ENCODE results near the gene MINDY2. TPM values are rescaled to one million over a fixed set of nuclear protein-coding genes. Genes with fewer than 3 reads are reported as not detected.

MINDY2 gene
- 10 to 100 TPM; 11.1 to 11.5 TPM for total RNA-seq
- polyA plus RNA-seq: 1 to 10 TPM; 8.5 to 9.5 (median 9.4) TPM
- 13.4 to 57.1 (median 29.4) reads per million in 6 experiments for total RNA-seq

- POLR2A ChIA-PET: interaction anchor here (0.5 to 3.5 kb wide), 9 partner anchors 12 to 918 kb away, joined by 3 to 83 read pairs (median 4); partner anchors contain the start of genes ADAM10, BNIP2 and SLTM
- H3K4me1 Mint-ChIP-seq: peaks cover 6 to 20% (median 13%) of the 10 kb centered on the region in 4 donors
- H3K27me3 Mint-ChIP-seq: no peaks in the 10 kb centered on the region
- DNase-seq: peak; percentile 83 to 96 (median 90)
- H3K27ac Mint-ChIP-seq: peak within 1 kb of the TSS; percentile 87 to 97 (median 96)
- H3K9me3 Mint-ChIP-seq: no peaks in the 10 kb centered on the region
- peak within 1 kb of the TSS in 2 of 10 donors; percentile 4 to 90 for H3K4me3 Mint-ChIP-seq
- no peaks in the 10 kb centered on the region for H3K36me3 Mint-ChIP-seq
- ATAC-seq: peak; percentile 92 to 94
Measured at GRCh38 chr15:58770857-58771620, at the start of gene MINDY2. Gene MINDY2, plus strand, starts transcription at chr15:58771302. Its CDS starts 94 bp downstream, at chr15:58771396.

- DNase-seq (peak in 1 of 10 donors; percentile 18), ATAC-seq (peak; percentile 82 to 91)
- POLR2A ChIA-PET: interaction anchor here (0.6 kb wide), 1 partner anchor 40 kb away, joined by 3 read pairs; no protein-coding TSS in a partner anchor
- Mint-ChIP-seq H3K27me3 (no peaks in the 10 kb centered on the region), H3K36me3 (peaks cover 10 to 13% (median 10%) of the 10 kb centered on the region in 3 donors), H3K4me3 (peak overlapping the region in 2 of 10 donors; percentile 5 to 24), H3K9me3 (no peaks in the 10 kb centered on the region), H3K4me1 (peaks cover 21 to 73% (median 55%) of the 10 kb centered on the region in 4 donors), H3K27ac (peak overlapping the region; percentile 2 to 80 (median 28))
Measured at GRCh38 chr15:58724466-58724865, 46.6 kb upstream of the MINDY2 start.

GRCh38 chr15:58726867-58727266 is 44.2 kb upstream of the MINDY2 start:
- peak overlapping the region in 3 of 10 donors; percentile 5 to 55 (median 53) for H3K4me3 Mint-ChIP-seq
- H3K27me3 Mint-ChIP-seq: no peaks in the 10 kb centered on the region
- H3K27ac Mint-ChIP-seq: peak overlapping the region in 3 of 10 donors; percentile 64 to 83 (median 67)
- no peak for DNase-seq
- ATAC-seq: no peak
- H3K4me1 Mint-ChIP-seq: peaks cover 21 to 71% (median 56%) of the 10 kb centered on the region in 4 donors
- H3K9me3 Mint-ChIP-seq: peaks cover 0 to under 1% (median 0%) of the 10 kb centered on the region in 9 donors
- POLR2A ChIA-PET: interaction anchor here (0.7 kb wide), 1 partner anchor 388 kb away, joined by 8 read pairs; no protein-coding TSS in a partner anchor
- H3K36me3 Mint-ChIP-seq: peaks cover 0 to 20% (median 11%) of the 10 kb centered on the region in 3 donors

- DNase-seq (no peak), ATAC-seq (no peak)
- peaks cover 0 to 2% (median 0%) of the 10 kb centered on the region in 9 donors for H3K9me3 Mint-ChIP-seq
- peak overlapping the region in 4 of 10 donors; percentile 24 to 48 (median 30) for H3K4me3 Mint-ChIP-seq
- peak overlapping the region in 9 of 10 donors; percentile 12 to 71 (median 44) for H3K27ac Mint-ChIP-seq
- H3K36me3 Mint-ChIP-seq: peaks cover 0 to 22% (median 18%) of the 10 kb centered on the region in 3 donors
- peaks cover 25 to 81% (median 59%) of the 10 kb centered on the region in 4 donors for H3K4me1 Mint-ChIP-seq
- POLR2A ChIA-PET: no interaction called here
- H3K27me3 Mint-ChIP-seq: no peaks in the 10 kb centered on the region
Measured at GRCh38 chr15:58731756-58732535, 39.2 kb upstream of the MINDY2 start.

- Mint-ChIP-seq H3K9me3 (peaks cover 0 to 2% (median 0%) of the 10 kb centered on the region in 9 donors), H3K4me3 (peak overlapping the region in 2 of 10 donors; percentile 7 to 36), H3K36me3 (peaks cover 0 to 22% (median 18%) of the 10 kb centered on the region in 3 donors), H3K27me3 (no peaks in the 10 kb centered on the region), H3K4me1 (peaks cover 27 to 84% (median 66%) of the 10 kb centered on the region in 4 donors), H3K27ac (peak overlapping the region in 8 of 10 donors; percentile 21 to 71 (median 38))
- POLR2A ChIA-PET: interaction anchor here (0.5 kb wide), 1 partner anchor 26 kb away, joined by 5 read pairs; no protein-coding TSS in a partner anchor
- ATAC-seq (no peak), DNase-seq (no peak)
Measured at GRCh38 chr15:58732625-58733363, 38.3 kb upstream of the MINDY2 start.

- H3K4me1 Mint-ChIP-seq: peaks cover 35 to 86% (median 73%) of the 10 kb centered on the region in 4 donors
- H3K36me3 Mint-ChIP-seq: peaks cover 0 to 14% (median 12%) of the 10 kb centered on the region in 3 donors
- peaks cover 0 to 2% (median 0%) of the 10 kb centered on the region in 9 donors for H3K9me3 Mint-ChIP-seq
- H3K27ac Mint-ChIP-seq: peak overlapping the region in 7 of 10 donors; percentile 17 to 76 (median 54)
- POLR2A ChIA-PET: no interaction called here
- DNase-seq (no peak), ATAC-seq (no peak)
- no peak overlapping the region for H3K4me3 Mint-ChIP-seq
- H3K27me3 Mint-ChIP-seq: no peaks in the 10 kb centered on the region
Measured at GRCh38 chr15:58734859-58735258, 36.2 kb upstream of the MINDY2 start.

- H3K27me3 Mint-ChIP-seq: no peaks in the 10 kb centered on the region
- peaks cover 35 to 85% (median 70%) of the 10 kb centered on the region in 4 donors for H3K4me1 Mint-ChIP-seq
- no peak for ATAC-seq
- peaks cover 0 to 14% (median 8%) of the 10 kb centered on the region in 3 donors for H3K36me3 Mint-ChIP-seq
- H3K27ac Mint-ChIP-seq: peak overlapping the region in 4 of 10 donors; percentile 8 to 59 (median 32)
- POLR2A ChIA-PET: no interaction called here
- DNase-seq: no peak
- peaks cover 0 to 2% (median 0%) of the 10 kb centered on the region in 9 donors for H3K9me3 Mint-ChIP-seq
- peak overlapping the region in 2 of 10 donors; percentile 16 to 30 for H3K4me3 Mint-ChIP-seq
Measured at GRCh38 chr15:58736018-58736643, 35.0 kb upstream of the MINDY2 start.

- Mint-ChIP-seq H3K36me3 (peaks cover 0 to 7% (median 0%) of the 10 kb centered on the region in 3 donors), H3K4me3 (peak overlapping the region in 1 of 10 donors; percentile 11), H3K9me3 (no peaks in the 10 kb centered on the region), H3K27me3 (no peaks in the 10 kb centered on the region), H3K27ac (peak overlapping the region in 3 of 10 donors; percentile 2 to 59 (median 48)), H3K4me1 (peaks cover 46 to 86% (median 72%) of the 10 kb centered on the region in 4 donors)
- ATAC-seq: no peak
- no peak for DNase-seq
- POLR2A ChIA-PET: no interaction called here
Measured at GRCh38 chr15:58737298-58737697, 33.8 kb upstream of the MINDY2 start.

GRCh38 chr15:58738046-58738707 is 32.9 kb upstream of the MINDY2 start:
- ATAC-seq (no peak), DNase-seq (no peak)

GRCh38 chr15:58740436-58740835 is 30.7 kb upstream of the MINDY2 start:
- POLR2A ChIA-PET: interaction anchor here (0.6 kb wide), 1 partner anchor 105 kb away, joined by 3 read pairs; no protein-coding TSS in a partner anchor
- Mint-ChIP-seq H3K4me3 (no peak overlapping the region), H3K9me3 (no peaks in the 10 kb centered on the region), H3K27me3 (no peaks in the 10 kb centered on the region), H3K36me3 (peaks cover 0 to 4% (median 0%) of the 10 kb centered on the region in 3 donors), H3K27ac (no peak overlapping the region), H3K4me1 (peaks cover 48 to 91% (median 80%) of the 10 kb centered on the region in 4 donors)
- DNase-seq (no peak), ATAC-seq (no peak)

More at GRCh38 chr15:58738046-58738707, 32.9 kb upstream of the MINDY2 start:
- Mint-ChIP-seq H3K27ac (peak overlapping the region in 4 of 10 donors; percentile 2 to 59 (median 42)), H3K4me1 (peaks cover 49 to 86% (median 72%) of the 10 kb centered on the region in 4 donors), H3K27me3 (no peaks in the 10 kb centered on the region), H3K4me3 (peak overlapping the region in 6 of 10 donors; percentile 5 to 34 (median 12)), H3K9me3 (no peaks in the 10 kb centered on the region), H3K36me3 (no peaks in the 10 kb centered on the region)
- POLR2A ChIA-PET: interaction anchor here (0.6 kb wide), 1 partner anchor 416 kb away, joined by 3 read pairs; no protein-coding TSS in a partner anchor

Measured in naive thymus-derived CD8-positive, alpha-beta T cell (primary cell).